GM21390 (cell line): ENCODE measurements around the gene PPDPF.

Source experiments
- ATAC-seq: cut with Tn5 transposase; IDR thresholded peaks from one replicate; pipeline ENCODE4 v1.9.1; 2021; ENCODE audit not compliant: unreplicated experiment

The PPDPF gene

GRCh38 chr20:63536241-63536977 is 15.8 kb downstream of the PPDPF start:
- no peak for ATAC-seq

GRCh38 chr20:63536997-63537524 is 16.5 kb downstream of the PPDPF start, which contains the start of gene PTK6:
Gene PTK6, minus strand, starts transcription at chr20:63537376. Its CDS starts 62 bp downstream, at chr20:63537314.
- ATAC-seq: peak; percentile 15

GRCh38 chr20:63537525-63538203 is 17.1 kb downstream of the PPDPF start:
- ATAC-seq: peak; percentile 82

- ATAC-seq: no peak
These were observed 17.9 kb downstream of the PPDPF start for GRCh38 chr20:63538204-63539091.

GRCh38 chr20:63539092-63539430 is 18.5 kb downstream of the PPDPF start:
- ATAC-seq: no peak

- no peak for ATAC-seq
These were observed 19.1 kb downstream of the PPDPF start for GRCh38 chr20:63539441-63540370.

- ATAC-seq: no peak
These were observed 20.0 kb downstream of the PPDPF start for GRCh38 chr20:63540417-63541186.

- ATAC-seq: no peak
These were observed 20.8 kb downstream of the PPDPF start for GRCh38 chr20:63541371-63541770.

GRCh38 chr20:63542031-63542559 is 21.5 kb downstream of the PPDPF start:
- no peak for ATAC-seq

- ATAC-seq: no peak
These were observed 22.1 kb downstream of the PPDPF start for GRCh38 chr20:63542696-63543095.

- no peak for ATAC-seq
These were observed 22.6 kb downstream of the PPDPF start for GRCh38 chr20:63543131-63543530.

- ATAC-seq: no peak
These were observed 23.2 kb downstream of the PPDPF start for GRCh38 chr20:63543733-63544132.

GRCh38 chr20:63544241-63544957 is 23.8 kb downstream of the PPDPF start:
- no peak for ATAC-seq

GRCh38 chr20:63544958-63545516 is 24.5 kb downstream of the PPDPF start:
- no peak for ATAC-seq

- ATAC-seq: no peak
These were observed 25.2 kb downstream of the PPDPF start for GRCh38 chr20:63545814-63546213.

GRCh38 chr20:63546256-63546955 is 25.8 kb downstream of the PPDPF start:
- no peak for ATAC-seq

GRCh38 chr20:63546956-63547724 is 26.6 kb downstream of the PPDPF start:
- ATAC-seq: no peak
